GM12878 (cell line): ENCODE data around the gene CCDC197. TPM values are rescaled to one million over a fixed set of nuclear protein-coding genes. Genes with fewer than 3 reads are reported as not detected.
A peak's percentile ranks its signal among the peaks of the same experiment; 100 is the strongest.

Source experiments
- CBX3 ChIP-seq: fragments of 200-600 bp; sonication (generic); IDR thresholded peaks from 2 replicates; pipeline ENCODE4 v1.6.1; 2016; ENCODE audit warnings: low read depth, borderline replicate concordance
- CREM ChIP-seq: IDR thresholded peaks from 2 replicates; pipeline ENCODE4 v1.6.1; 2014; ENCODE audit warnings: antibody characterized with exemption, low read depth
- DPF2 ChIP-seq: fragments of 450-650 bp; IDR thresholded peaks from 2 replicates; pipeline ENCODE4 v1.6.1; 2017; ENCODE audit warnings: mild to moderate bottlenecking
- FOXM1 ChIP-seq: IDR thresholded peaks from 2 replicates; pipeline ENCODE4 v1.6.1; 2012; ENCODE audit warnings: low read depth, mild to moderate bottlenecking, inconsistent platforms, low read length, moderate library complexity
- IKZF2 ChIP-seq, 2 experiments: fragments of 450-650 bp; IDR thresholded peaks; 2 replicates each; pipeline ENCODE4 v1.6.1; 2017; ENCODE audit warnings: mild to moderate bottlenecking in 2 of 2, moderate library complexity in 2 of 2
- MEF2B ChIP-seq: fragments of 450-650 bp; IDR thresholded peaks from 2 replicates; pipeline ENCODE4 v1.6.1; 2018; ENCODE audit warnings: mild to moderate bottlenecking, moderate library complexity; ENCODE audit not compliant: partially characterized antibody, poor library complexity, severe bottlenecking
- NFXL1 ChIP-seq: fragments of 450-650 bp; IDR thresholded peaks from 2 replicates; pipeline ENCODE4 v1.6.1; 2017; ENCODE audit warnings: antibody characterized with exemption, mild to moderate bottlenecking, borderline replicate concordance
- NFYB ChIP-seq: IDR thresholded peaks from 2 replicates; pipeline ENCODE4 v1.6.1; 2011; ENCODE audit warnings: low read depth, mild to moderate bottlenecking, low read length, improper control_type of control experiment, moderate library complexity; ENCODE audit not compliant: insufficient read depth
- SMAD1 ChIP-seq: fragments of 450-650 bp; IDR thresholded peaks from 2 replicates; pipeline ENCODE4 v1.6.1; 2018; ENCODE audit warnings: mild to moderate bottlenecking, low read depth; ENCODE audit not compliant: partially characterized antibody
- SPI1 ChIP-seq: IDR thresholded peaks from 2 replicates; pipeline ENCODE4 v1.6.1; 2011; ENCODE audit warnings: low read depth, mild to moderate bottlenecking, low read length, moderate library complexity, borderline replicate concordance; ENCODE audit not compliant: insufficient read depth
- SREBF2 ChIP-seq: IDR thresholded peaks from 2 replicates; pipeline ENCODE4 v1.6.1; 2012; ENCODE audit warnings: mild to moderate bottlenecking, low read length
- SUZ12 ChIP-seq: fragments of 200-600 bp; sonication (generic); IDR thresholded peaks from one replicate; pipeline ENCODE4 v1.6.1; 2018; ENCODE audit warnings: antibody characterized with exemption, mild to moderate bottlenecking; ENCODE audit not compliant: unreplicated experiment
- TCF3 ChIP-seq: IDR thresholded peaks from 2 replicates; pipeline ENCODE4 v1.6.1; 2012; ENCODE audit warnings: low read depth, mild to moderate bottlenecking, low read length, borderline replicate concordance; ENCODE audit not compliant: insufficient read depth
- polyA plus RNA-seq, 11 experiments: library from polyadenylated mRNA; depleted of rRNA in 4 of 11; unstranded in 6 of 11; stranded (reverse) in 5 of 11; fragments of >200 nt; fragmentation: Nextera tagmentation in 4 of 11; fragmentation: Illumina TruSeq in 1 of 11; extraction: Ambion mirVana in 4 of 11; extraction: Trizol in 1 of 11; gene quantifications; 1 replicate in 1 of 11; 2 replicates in 10 of 11; pipeline versions ENCODE4 v1.2.1 to v1.2.3, GENCODE V29; 2011 to 2016; ENCODE audit warnings: inconsistent platforms in 2 of 11, missing spikeins in 2 of 11, low read depth in 1 of 11
- total RNA-seq, 4 experiments: library from RNA; depleted of rRNA in 3 of 4; stranded (reverse); fragments of >200 nt in 3 of 4; fragmentation: Illumina TruSeq in 1 of 4; extraction: Trizol in 1 of 4; gene quantifications; 2 replicates each; pipeline versions ENCODE4 v1.2.1 to v1.2.3, GENCODE V29; 2013 to 2021
- TF ChIP-seq, protein P1 (sequence below): IDR thresholded peaks from 2 replicates; pipeline ENCODE4 v1.6.1; 2012; ENCODE audit warnings: low read depth, low read length, improper control_type of control experiment
- TF ChIP-seq, protein P2 (sequence below): fragments of 450-650 bp; formaldehyde crosslinking; IDR thresholded peaks from 2 replicates; pipeline ENCODE4 v1.4.0; 2022; ENCODE audit warnings: mild to moderate bottlenecking, moderate library complexity
- TF ChIP-seq, protein P3 (sequence below): fragments of 450-650 bp; IDR thresholded peaks from 2 replicates; pipeline ENCODE4 v1.6.1; 2017; ENCODE audit warnings: low read depth, mild to moderate bottlenecking, moderate library complexity
- TF ChIP-seq, protein P4 (sequence below): fragments of 450-650 bp; IDR thresholded peaks from 2 replicates; pipeline ENCODE4 v1.6.1; 2018; ENCODE audit warnings: borderline replicate concordance, mild to moderate bottlenecking; ENCODE audit not compliant: partially characterized antibody

The CCDC197 gene
- total and polyA plus RNA-seq, 10 of the 15 experiments (the other 5 are each of a cell fraction or from before 2014, with no cell fraction given), result 0.12 TPM; not detected in 9

DNA sequence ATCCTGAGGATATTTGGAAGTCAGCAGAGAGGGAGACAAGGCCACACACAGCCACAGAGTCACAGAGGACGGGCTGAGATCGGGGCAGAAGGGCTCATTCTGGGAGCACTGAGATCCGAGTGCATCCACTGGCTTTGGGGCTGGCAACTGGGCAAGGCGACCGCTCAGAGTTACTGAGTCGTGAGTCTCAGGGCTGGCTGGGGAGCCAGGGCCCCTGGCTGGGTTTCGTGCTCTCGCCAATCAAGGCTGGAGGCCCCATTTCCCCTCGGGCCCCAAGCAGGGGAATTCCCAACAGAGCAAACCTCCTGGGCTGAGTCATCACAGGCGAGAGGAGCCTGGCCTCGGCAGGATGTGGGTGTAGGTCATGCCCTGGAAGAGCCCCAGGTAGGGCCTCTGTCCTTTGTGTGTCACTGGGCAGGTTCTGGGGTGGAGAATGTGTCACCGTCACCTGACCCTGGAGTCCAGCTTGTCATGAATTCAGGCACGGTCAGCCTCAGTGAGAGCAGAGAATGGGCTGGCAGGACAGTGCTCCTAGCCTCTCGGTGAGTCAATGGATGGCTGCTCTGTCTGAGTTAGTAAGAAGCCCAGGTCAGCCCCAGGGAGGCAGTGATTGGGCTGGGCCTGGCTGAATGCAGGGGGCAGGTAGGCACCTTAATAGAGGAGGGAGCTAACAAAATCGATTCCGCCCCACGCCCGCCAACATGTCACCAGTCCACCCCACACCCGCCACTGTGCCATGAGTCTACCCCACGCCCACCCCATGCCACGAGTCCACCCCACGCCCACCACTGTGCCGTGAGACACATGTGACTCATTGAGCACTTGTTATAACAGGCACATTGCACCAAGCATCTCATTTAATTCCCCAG lies 37.6 kb upstream of the CCDC197 start (continued):
- TF ChIP-seq IKZF2 (IDR thresholded peaks at IDR 0.05) (peak; percentile 97 to 98), SPI1 (peak; percentile 62; the same call in 1 of the 2 replicates), SMAD1 (peak; percentile 33), NFYB (peak; percentile 73; the same call in 1 of the 2 replicates), TCF3 (peak; percentile 99), MEF2B (peak; percentile 92), FOXM1 (no peak), CREM (peak; percentile 98), DPF2 (peak; percentile 99), NFXL1 (0 out of 2 replicates have a peak, but pooled peaks have one; percentile 64), SREBF2 (no peak), SUZ12 (no peak), CBX3 (no peak)
- TF ChIP-seq, protein P1, sequence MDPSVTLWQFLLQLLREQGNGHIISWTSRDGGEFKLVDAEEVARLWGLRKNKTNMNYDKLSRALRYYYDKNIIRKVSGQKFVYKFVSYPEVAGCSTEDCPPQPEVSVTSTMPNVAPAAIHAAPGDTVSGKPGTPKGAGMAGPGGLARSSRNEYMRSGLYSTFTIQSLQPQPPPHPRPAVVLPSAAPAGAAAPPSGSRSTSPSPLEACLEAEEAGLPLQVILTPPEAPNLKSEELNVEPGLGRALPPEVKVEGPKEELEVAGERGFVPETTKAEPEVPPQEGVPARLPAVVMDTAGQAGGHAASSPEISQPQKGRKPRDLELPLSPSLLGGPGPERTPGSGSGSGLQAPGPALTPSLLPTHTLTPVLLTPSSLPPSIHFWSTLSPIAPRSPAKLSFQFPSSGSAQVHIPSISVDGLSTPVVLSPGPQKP, result peak; percentile 48; the same call in 1 of the 2 replicates
- TF ChIP-seq, protein P2, sequence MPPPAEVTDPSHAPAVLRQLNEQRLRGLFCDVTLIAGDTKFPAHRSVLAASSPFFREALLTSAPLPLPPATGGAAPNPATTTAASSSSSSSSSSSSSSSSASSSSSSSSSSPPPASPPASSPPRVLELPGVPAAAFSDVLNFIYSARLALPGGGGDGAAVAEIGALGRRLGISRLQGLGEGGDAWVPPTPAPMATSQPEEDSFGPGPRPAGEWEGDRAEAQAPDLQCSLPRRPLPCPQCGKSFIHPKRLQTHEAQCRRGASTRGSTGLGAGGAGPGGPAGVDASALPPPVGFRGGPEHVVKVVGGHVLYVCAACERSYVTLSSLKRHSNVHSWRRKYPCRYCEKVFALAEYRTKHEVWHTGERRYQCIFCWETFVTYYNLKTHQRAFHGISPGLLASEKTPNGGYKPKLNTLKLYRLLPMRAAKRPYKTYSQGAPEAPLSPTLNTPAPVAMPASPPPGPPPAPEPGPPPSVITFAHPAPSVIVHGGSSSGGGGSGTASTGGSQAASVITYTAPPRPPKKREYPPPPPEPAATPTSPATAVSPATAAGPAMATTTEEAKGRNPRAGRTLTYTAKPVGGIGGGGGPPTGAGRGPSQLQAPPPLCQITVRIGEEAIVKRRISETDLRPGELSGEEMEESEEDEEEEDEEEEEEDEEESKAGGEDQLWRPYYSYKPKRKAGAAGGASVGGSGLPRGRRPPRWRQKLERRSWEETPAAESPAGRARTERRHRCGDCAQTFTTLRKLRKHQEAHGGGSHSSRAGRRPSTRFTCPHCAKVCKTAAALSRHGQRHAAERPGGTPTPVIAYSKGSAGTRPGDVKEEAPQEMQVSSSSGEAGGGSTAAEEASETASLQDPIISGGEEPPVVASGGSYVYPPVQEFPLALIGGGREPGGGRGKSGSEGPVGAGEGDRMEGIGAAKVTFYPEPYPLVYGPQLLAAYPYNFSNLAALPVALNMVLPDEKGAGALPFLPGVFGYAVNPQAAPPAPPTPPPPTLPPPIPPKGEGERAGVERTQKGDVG (CRISPR knock-in tag), result no peak
- TF ChIP-seq, protein P3, sequence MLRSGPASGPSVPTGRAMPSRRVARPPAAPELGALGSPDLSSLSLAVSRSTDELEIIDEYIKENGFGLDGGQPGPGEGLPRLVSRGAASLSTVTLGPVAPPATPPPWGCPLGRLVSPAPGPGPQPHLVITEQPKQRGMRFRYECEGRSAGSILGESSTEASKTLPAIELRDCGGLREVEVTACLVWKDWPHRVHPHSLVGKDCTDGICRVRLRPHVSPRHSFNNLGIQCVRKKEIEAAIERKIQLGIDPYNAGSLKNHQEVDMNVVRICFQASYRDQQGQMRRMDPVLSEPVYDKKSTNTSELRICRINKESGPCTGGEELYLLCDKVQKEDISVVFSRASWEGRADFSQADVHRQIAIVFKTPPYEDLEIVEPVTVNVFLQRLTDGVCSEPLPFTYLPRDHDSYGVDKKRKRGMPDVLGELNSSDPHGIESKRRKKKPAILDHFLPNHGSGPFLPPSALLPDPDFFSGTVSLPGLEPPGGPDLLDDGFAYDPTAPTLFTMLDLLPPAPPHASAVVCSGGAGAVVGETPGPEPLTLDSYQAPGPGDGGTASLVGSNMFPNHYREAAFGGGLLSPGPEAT, result peak; percentile 97
- TF ChIP-seq, protein P4, sequence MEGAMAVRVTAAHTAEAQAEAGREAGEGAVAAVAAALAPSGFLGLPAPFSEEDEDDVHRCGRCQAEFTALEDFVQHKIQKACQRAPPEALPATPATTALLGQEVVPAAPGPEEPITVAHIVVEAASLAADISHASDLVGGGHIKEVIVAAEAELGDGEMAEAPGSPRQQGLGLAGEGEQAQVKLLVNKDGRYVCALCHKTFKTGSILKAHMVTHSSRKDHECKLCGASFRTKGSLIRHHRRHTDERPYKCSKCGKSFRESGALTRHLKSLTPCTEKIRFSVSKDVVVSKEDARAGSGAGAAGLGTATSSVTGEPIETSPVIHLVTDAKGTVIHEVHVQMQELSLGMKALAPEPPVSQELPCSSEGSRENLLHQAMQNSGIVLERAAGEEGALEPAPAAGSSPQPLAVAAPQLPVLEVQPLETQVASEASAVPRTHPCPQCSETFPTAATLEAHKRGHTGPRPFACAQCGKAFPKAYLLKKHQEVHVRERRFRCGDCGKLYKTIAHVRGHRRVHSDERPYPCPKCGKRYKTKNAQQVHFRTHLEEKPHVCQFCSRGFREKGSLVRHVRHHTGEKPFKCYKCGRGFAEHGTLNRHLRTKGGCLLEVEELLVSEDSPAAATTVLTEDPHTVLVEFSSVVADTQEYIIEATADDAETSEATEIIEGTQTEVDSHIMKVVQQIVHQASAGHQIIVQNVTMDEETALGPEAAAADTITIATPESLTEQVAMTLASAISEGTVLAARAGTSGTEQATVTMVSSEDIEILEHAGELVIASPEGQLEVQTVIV, result no peak
